Uterus (tissue), 4 donors: Measurements from ENCODE around the gene CEP85L. TPM values are rescaled to one million over a fixed set of nuclear protein-coding genes. Genes with fewer than 3 reads are reported as not detected.

Experiments
- DNase-seq, 2 donors: peaks; one replicate each; pipeline ENCODE4 v3.0.0-alpha.2; 2019 to 2020
- H3K27ac ChIP-seq, 2 donors: fragments of 200-600 bp; sonication (generic); 1 replicate in 1 of 2; 2 replicates in 1 of 2; pipeline ENCODE4 v1.5.1; 2016 to 2018
- H3K27me3 ChIP-seq, 2 donors: fragments of 200-600 bp; sonication (generic); one replicate each; pipeline ENCODE4 v1.5.1; 2018 to 2019; ENCODE audit warnings: control low read depth in 1 of 2
- H3K36me3 ChIP-seq, 2 donors: fragments of 200-600 bp; sonication (generic); one replicate each; pipeline ENCODE4 v1.5.1; 2019; ENCODE audit warnings: control low read depth in 1 of 2
- H3K4me1 ChIP-seq, 2 donors: fragments of 200-600 bp; sonication (generic); one replicate each; pipeline ENCODE4 v1.5.1; 2018 to 2019; ENCODE audit warnings: control low read depth in 1 of 2
- H3K4me3 ChIP-seq, 2 donors: fragments of 200-600 bp; sonication (generic); 1 replicate in 1 of 2; 2 replicates in 1 of 2; pipeline ENCODE4 v1.5.1; 2018 to 2019; ENCODE audit warnings: mild to moderate bottlenecking in 1 of 2
- H3K9me3 ChIP-seq, 2 donors: fragments of 200-600 bp; sonication (generic); one replicate each; pipeline ENCODE4 v1.5.1; 2019; ENCODE audit warnings: control low read depth in 1 of 2
- CTCF ChIP-seq, 4 experiments: fragments of 200-600 bp in 2 of 4; fragments of 450-650 bp in 2 of 4; sonication (generic) in 2 of 4; IDR thresholded peaks; one replicate each; pipeline ENCODE4 v1.5.1; 2016 to 2019; ENCODE audit warnings: antibody characterized with exemption in 4 of 4, mild to moderate bottlenecking in 2 of 4, moderate library complexity in 1 of 4
- POLR2A ChIP-seq, 2 donors: fragments of 450-650 bp; IDR thresholded peaks; one replicate each; pipeline ENCODE4 v1.6.1; 2016; ENCODE audit warnings: antibody characterized with exemption in 2 of 2, mild to moderate bottlenecking in 1 of 2, moderate library complexity in 1 of 2
- intact Hi-C: fragments of 100-400 bp; cut with DNase I; formaldehyde crosslinking; loops from one replicate; pipeline ENCODE4 v1.15.1; 2023; ENCODE audit warnings: low total_unique reads
- total RNA-seq, 4 donors: library from RNA; depleted of rRNA in 3 of 4; stranded (reverse); fragments of >200 nt in 3 of 4; gene quantifications; one replicate each; pipeline versions ENCODE4 v1.1.0 to v1.2.4, GENCODE V29; 2014 to 2023
- donor health status: DM: yes; HTN: yes; CAD: no.

Gene CEP85L
- total RNA-seq, 4 donors from 2014 or later: 32.7 to 968 (median 64.4) TPM

- H3K36me3 ChIP-seq: no peaks in the 10 kb centered on the region
- no peak overlapping the region for H3K4me3 ChIP-seq
- peak overlapping the region; percentile 7 to 17 for H3K27ac ChIP-seq
- no peaks in the 10 kb centered on the region for H3K9me3 ChIP-seq
- no peak for DNase-seq
- no peaks in the 10 kb centered on the region for H3K27me3 ChIP-seq
- TF ChIP-seq POLR2A (IDR thresholded peaks at IDR 0.05): no peak
- no peak for TF ChIP-seq CTCF (IDR thresholded peaks at IDR 0.05)
- intact Hi-C loops: no loop called here
- H3K4me1 ChIP-seq: peaks cover 0 to 5% of the 10 kb centered on the region in 2 donors
These were observed 88.4 kb downstream of the CEP85L start for GRCh38 chr6:118562959-118563358.

GRCh38 chr6:118562248-118562647 is 89.1 kb downstream of the CEP85L start:
- Histone ChIP-seq H3K36me3 (no peaks in the 10 kb centered on the region), H3K4me3 (no peak overlapping the region), H3K9me3 (no peaks in the 10 kb centered on the region), H3K27me3 (no peaks in the 10 kb centered on the region), H3K4me1 (peaks cover 0 to 5% of the 10 kb centered on the region in 2 donors), H3K27ac (peak overlapping the region; percentile 7 to 17)
- intact Hi-C loops: no loop called here
- TF ChIP-seq CTCF (IDR thresholded peaks at IDR 0.05): no peak
- no peak for TF ChIP-seq POLR2A (IDR thresholded peaks at IDR 0.05)
- DNase-seq: no peak

GRCh38 chr6:118559659-118560058 is 91.7 kb downstream of the CEP85L start:
- no peak overlapping the region for H3K27ac ChIP-seq
- DNase-seq: no peak
- H3K27me3 ChIP-seq: no peaks in the 10 kb centered on the region
- no peaks in the 10 kb centered on the region for H3K36me3 ChIP-seq
- H3K9me3 ChIP-seq: no peaks in the 10 kb centered on the region
- no peak overlapping the region for H3K4me3 ChIP-seq
- H3K4me1 ChIP-seq: peaks cover 0 to 5% of the 10 kb centered on the region in 2 donors
- intact Hi-C loops: no loop called here
- TF ChIP-seq POLR2A (IDR thresholded peaks at IDR 0.05) (no peak), CTCF (IDR thresholded peaks at IDR 0.05) (no peak)

GRCh38 chr6:118558464-118559217 is 92.8 kb downstream of the CEP85L start:
- Histone ChIP-seq H3K27ac (no peak overlapping the region), H3K27me3 (no peaks in the 10 kb centered on the region), H3K36me3 (no peaks in the 10 kb centered on the region), H3K4me1 (peaks cover 0 to 5% of the 10 kb centered on the region in 2 donors), H3K4me3 (no peak overlapping the region), H3K9me3 (no peaks in the 10 kb centered on the region)
- TF ChIP-seq CTCF (IDR thresholded peaks at IDR 0.05): no peak
- no peak for TF ChIP-seq POLR2A (IDR thresholded peaks at IDR 0.05)
- no peak for DNase-seq
- intact Hi-C loops: no loop called here

GRCh38 chr6:118554698-118555097 is 96.7 kb downstream of the CEP85L start:
- Histone ChIP-seq H3K9me3 (no peaks in the 10 kb centered on the region), H3K4me3 (no peak overlapping the region), H3K4me1 (peaks cover 0 to 5% of the 10 kb centered on the region in 2 donors), H3K27me3 (no peaks in the 10 kb centered on the region), H3K36me3 (no peaks in the 10 kb centered on the region), H3K27ac (peak overlapping the region in 1 of 2 donors; percentile 88)
- TF ChIP-seq CTCF (IDR thresholded peaks at IDR 0.05): no peak
- no peak for TF ChIP-seq POLR2A (IDR thresholded peaks at IDR 0.05)
- intact Hi-C loops: no loop called here
- DNase-seq: no peak
